Mucosa of descending colon (tissue), 3 donors: ENCODE data around the gene TMEM119. TPM values are rescaled to one million over a fixed set of nuclear protein-coding genes. Genes with fewer than 3 reads are reported as not detected.
A peak's percentile ranks its signal among the peaks of the same experiment; 100 is the strongest.

ENCODE experiments used
- ATAC-seq: fragments of 200-7000 bp; cut with Tn5 transposase; one replicate; pipeline ENCODE4 v1.9.1; 2020; ENCODE audit warnings: mild to moderate bottlenecking, moderate library complexity
- DNase-seq, 3 donors: peaks; one replicate each; pipeline ENCODE4 v3.0.0-alpha.2; 2020
- H3K36me3 ChIP-seq: fragments of 200-600 bp; one replicate; pipeline ENCODE4 v1.8.0; 2021; ENCODE audit warnings: low read depth, mild to moderate bottlenecking
- H3K4me1 ChIP-seq: fragments of 200-600 bp; one replicate; pipeline ENCODE4 v1.8.0; 2021; ENCODE audit warnings: low read depth, mild to moderate bottlenecking
- H3K4me3 ChIP-seq: fragments of 200-600 bp; one replicate; pipeline ENCODE4 v1.8.0; 2021; ENCODE audit warnings: mild to moderate bottlenecking
- H3K9me3 ChIP-seq: fragments of 200-600 bp; one replicate; pipeline ENCODE4 v1.8.0; 2021; ENCODE audit warnings: mild to moderate bottlenecking
- CTCF ChIP-seq: fragments of 200-600 bp; IDR thresholded peaks from one replicate; pipeline ENCODE4 v1.8.0; 2022; ENCODE audit warnings: antibody characterized with exemption, mild to moderate bottlenecking
- intact Hi-C, 2 donors: fragments of 100-400 bp; cut with DNase I in 1 of 2; cut with micrococcal nuclease in 1 of 2; formaldehyde crosslinking; loops; one replicate each; pipeline versions ENCODE4 v1.11.0 to v1.11.1; 2022; cut with DNase I, micrococcal nuclease
- total RNA-seq, 3 donors: library from RNA; stranded (reverse); fragmentation: NEBNext Ultra II Directional in 2 of 3; extraction: Animal tissue kit (Norgen Biotek cat#: 25700) in 2 of 3; gene quantifications; one replicate each; pipeline versions ENCODE4 v1.2.1 to v1.2.4, GENCODE V29; 2021 to 2023
- donor health status: DM: no; HTN: no; CAD: no; lungs with moderate emphysema.
- donor health status: DM: no; HTN: no; CAD: no.
- donor health status: DM: no; HTN: yes; CAD: no.

The TMEM119 gene
- total RNA-seq, 3 donors from 2014 or later = 4.1 to 7.0 (median 5.1) TPM

GRCh38 chr12:108606492-108606891 lies 8.6 kb upstream of the TMEM119 start:
- intact Hi-C loops = no loop called here
- no peaks in the 10 kb centered on the region for H3K9me3 ChIP-seq
- H3K4me1 ChIP-seq = no peaks in the 10 kb centered on the region
- no peaks in the 10 kb centered on the region for H3K36me3 ChIP-seq
- no peak for TF ChIP-seq CTCF
- ATAC-seq = no peak
- peak in 1 of 3 donors; percentile 25 for DNase-seq
- no peak overlapping the region for H3K4me3 ChIP-seq

GRCh38 chr12:108605690-108606406 lies 8.0 kb upstream of the TMEM119 start:
- Histone ChIP-seq H3K36me3 (no peaks in the 10 kb centered on the region), H3K4me3 (no peak overlapping the region), H3K4me1 (no peaks in the 10 kb centered on the region), H3K9me3 (no peaks in the 10 kb centered on the region)
- ATAC-seq = no peak
- TF ChIP-seq CTCF = no peak
- intact Hi-C loops = no loop called here
- peak in 1 of 3 donors; percentile 5 for DNase-seq

- H3K4me1 ChIP-seq = no peaks in the 10 kb centered on the region
- H3K4me3 ChIP-seq = no peak overlapping the region
- no peaks in the 10 kb centered on the region for H3K36me3 ChIP-seq
- H3K9me3 ChIP-seq = no peaks in the 10 kb centered on the region
- ATAC-seq = no peak
- no peak for DNase-seq
- TF ChIP-seq CTCF = no peak
- intact Hi-C loops = no loop called here
Observed at GRCh38 chr12:108605000-108605689, 7.3 kb upstream of the TMEM119 start.

DNA sequence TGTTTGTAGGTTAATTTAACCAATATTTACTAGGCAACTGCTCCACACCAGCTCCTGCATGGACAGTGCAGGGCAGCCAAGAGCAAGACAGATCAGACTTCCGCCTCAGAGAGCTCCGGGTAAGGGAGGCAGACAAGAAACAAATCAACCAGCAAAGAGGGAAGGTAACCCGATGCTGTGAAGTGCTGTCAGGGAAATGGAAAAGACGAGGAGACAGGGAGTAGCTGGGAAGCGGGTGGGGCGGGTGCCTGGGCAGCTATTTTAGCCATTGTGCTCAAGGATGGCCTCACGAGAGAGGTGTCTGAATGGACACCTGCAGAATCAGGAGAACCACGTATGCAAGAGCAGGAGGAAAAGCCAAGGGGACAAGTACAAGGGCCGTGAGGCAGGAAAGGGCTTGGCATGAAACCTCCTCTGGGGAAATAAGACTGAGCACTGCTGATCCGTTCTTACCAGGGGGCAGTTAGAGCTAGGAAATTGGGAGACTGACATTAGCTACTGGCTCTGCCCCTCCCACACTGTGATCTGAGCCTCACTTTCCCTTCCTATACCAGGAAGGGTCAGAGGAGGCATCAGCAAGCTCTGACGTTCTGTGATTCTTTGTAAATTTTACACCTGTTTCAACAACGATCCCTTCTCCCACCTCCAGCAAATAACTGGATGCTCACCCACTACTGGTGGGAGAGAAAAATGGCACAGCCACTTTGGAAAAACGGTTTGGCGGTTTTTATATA lies 6.5 kb upstream of the TMEM119 start:
- no peak for TF ChIP-seq CTCF

DNA sequence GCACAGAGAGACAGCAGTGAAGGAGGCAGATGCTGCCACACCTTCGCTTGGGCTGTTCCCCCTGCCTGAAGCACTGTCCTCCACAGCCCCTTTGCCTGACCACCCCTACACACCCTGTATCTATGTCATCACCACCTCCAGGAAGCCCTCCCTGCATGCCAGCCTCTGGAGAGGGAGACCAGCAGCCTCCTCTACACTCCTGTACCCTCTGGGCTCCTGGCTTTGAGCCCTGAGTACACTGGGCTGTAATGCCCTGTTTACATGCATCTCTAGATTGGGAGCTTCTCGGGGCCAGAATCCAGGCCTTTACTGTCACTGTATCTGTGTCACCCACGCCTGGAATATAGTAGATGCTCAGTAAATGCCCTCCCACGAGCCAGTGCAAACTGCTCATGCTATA lies 5.9 kb upstream of the TMEM119 start:
- Histone ChIP-seq H3K4me3 (no peak overlapping the region), H3K4me1 (no peaks in the 10 kb centered on the region), H3K36me3 (no peaks in the 10 kb centered on the region), H3K9me3 (no peaks in the 10 kb centered on the region)
- intact Hi-C loops = no loop called here
- DNase-seq = no peak
- ATAC-seq = no peak
- TF ChIP-seq CTCF = no peak

More for the DNA sequence above, 6.5 kb upstream of the TMEM119 start:
- no peak for ATAC-seq
- Histone ChIP-seq H3K9me3 (no peaks in the 10 kb centered on the region), H3K4me3 (no peak overlapping the region), H3K4me1 (no peaks in the 10 kb centered on the region), H3K36me3 (no peaks in the 10 kb centered on the region)
- DNase-seq = no peak
- intact Hi-C loops = no loop called here
